Adipose tissue (tissue), 3 donors: ENCODE measurements around the gene MAP2K7. TPM values are rescaled to one million over a fixed set of nuclear protein-coding genes. Genes with fewer than 3 reads are reported as not detected.
"Not testable (repeated sequence)": the region's sequence is repeated elsewhere in the genome, so short reads cannot be mapped to it uniquely, and the experiment has no call there.

Source experiments
- H3K27ac ChIP-seq: one replicate; pipeline ENCODE4 v1.5.1; 2013; ENCODE audit warnings: low read depth, low read length
- WGBS, 3 donors: extraction: QIAGEN DNeasy Blood & Tissue Kit; methylation state at CpG; one replicate each; pipeline ENCODE4 v1.1.7; 2013; 5-methylcytosine and 5-hydroxymethylcytosine counted together
- polyA plus RNA-seq, 3 donors: library from polyadenylated mRNA; stranded (reverse); fragments of 200-250 nt; gene quantifications; one replicate each; pipeline ENCODE4 v1.2.3, GENCODE V29; 2013
- donor health status: healthy with polysubstance abuse.
- donor health status: Bipolar disorder and iron deficiency.
- donor health status: healthy.

The MAP2K7 gene
- polyA plus RNA-seq = 10 to 100 TPM; 15.3 to 33.0 (median 20.4) TPM

GRCh38 chr19:7903244-7904073 lies at the start of gene MAP2K7:
Gene MAP2K7, plus strand, starts transcription at chr19:7903877. Its CDS starts 68 bp downstream, at chr19:7903945.
- no peak within 1 kb of the TSS for H3K27ac ChIP-seq
- WGBS, 3 donors = 0% methylated on average over 69 to 89 of the region's 89 CpGs

- no peak overlapping the region for H3K27ac ChIP-seq
- 89 to 92% (median 90%) methylated on average over 25 to 26 of the region's 26 CpGs for WGBS, 3 donors
These were observed 48.1 kb upstream of the MAP2K7 start for GRCh38 chr19:7855426-7856108.

- 87 to 91% (median 90%) methylated on average over 15 to 16 of the region's 16 CpGs for WGBS, 3 donors
- no peak overlapping the region for H3K27ac ChIP-seq
These were observed 47.5 kb upstream of the MAP2K7 start for GRCh38 chr19:7856109-7856591.

DNA sequence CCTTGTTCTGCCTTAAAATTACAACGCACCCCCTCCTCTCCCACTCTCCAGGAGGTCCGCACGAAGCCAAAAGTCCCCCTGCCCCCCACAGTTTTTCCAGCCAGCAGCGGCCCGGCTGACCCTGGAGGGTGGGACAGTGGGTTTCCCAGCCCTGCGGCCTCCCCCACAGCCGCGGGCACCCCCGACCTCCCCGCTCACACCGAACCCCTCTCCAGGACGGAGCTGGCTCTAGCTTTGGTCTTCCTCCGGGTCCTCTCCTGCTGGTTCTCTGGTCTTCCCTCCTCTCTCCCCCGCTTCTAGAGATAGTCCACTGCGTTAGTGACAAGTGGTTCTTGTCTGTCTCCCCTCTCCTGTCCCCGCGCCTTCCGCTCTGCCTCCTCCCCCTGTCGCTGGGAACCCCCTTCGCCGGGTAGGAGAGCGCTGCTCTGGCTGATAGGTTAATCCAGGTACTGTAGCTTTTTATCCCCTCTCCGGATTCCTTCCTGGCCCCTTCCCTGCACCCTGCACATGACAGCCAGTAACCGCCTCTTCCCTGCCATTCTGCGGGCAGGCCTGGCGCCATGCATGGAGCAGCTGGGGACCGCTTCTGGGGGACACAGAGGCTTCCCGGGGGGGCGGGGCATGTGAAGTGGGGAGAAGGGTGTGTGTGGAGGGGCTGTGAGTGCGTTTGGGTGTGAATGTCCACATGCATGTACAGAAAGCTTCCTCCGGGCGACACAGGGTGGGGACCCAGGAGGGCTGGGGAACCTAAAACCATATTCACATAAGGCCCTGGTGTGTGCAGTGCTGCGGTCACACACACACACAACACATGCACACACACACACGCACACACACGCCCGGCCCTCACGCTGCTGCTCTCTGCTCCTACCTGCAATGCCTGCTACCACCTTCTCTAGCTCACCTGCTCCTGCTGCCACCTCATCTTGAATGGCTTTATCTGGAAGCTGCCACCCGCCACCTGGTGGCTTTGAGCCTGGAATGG lies 46.7 kb upstream of the MAP2K7 start:
- WGBS, 3 donors = 83 to 89% (median 88%) methylated on average over 38 of the region's 38 CpGs
- no peak overlapping the region for H3K27ac ChIP-seq

DNA sequence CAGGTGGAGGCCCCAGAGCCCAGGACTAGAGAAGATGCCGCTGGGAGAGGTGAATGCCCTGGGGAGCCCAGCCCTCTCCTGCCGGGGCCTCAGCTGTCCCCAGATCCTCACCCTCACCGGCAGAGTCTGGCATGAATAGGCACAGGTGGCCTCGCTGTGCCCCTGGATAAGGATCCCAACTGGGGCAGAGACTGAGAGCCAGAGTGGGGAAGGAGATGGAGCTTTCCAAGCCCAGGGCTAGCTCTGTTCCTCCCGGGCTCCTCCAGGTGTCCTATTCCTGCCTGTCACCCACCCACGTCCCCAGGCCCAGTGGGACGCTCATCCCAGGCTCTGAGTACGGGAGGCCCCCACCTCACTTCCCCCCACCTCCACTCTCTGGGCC lies 46.0 kb upstream of the MAP2K7 start:
- 81 to 87% (median 83%) methylated on average over 8 of the region's 8 CpGs for WGBS, 3 donors
- no peak overlapping the region for H3K27ac ChIP-seq

- 75 to 84% (median 79%) methylated on average over 21 to 29 of the region's 29 CpGs for WGBS, 3 donors
- no peak overlapping the region for H3K27ac ChIP-seq
These were observed 45.4 kb upstream of the MAP2K7 start for GRCh38 chr19:7858109-7858770.

GRCh38 chr19:7859087-7859486 lies 44.6 kb upstream of the MAP2K7 start:
- WGBS, 3 donors = 93 to 98% (median 95%) methylated on average over 8 of the region's 8 CpGs

DNA sequence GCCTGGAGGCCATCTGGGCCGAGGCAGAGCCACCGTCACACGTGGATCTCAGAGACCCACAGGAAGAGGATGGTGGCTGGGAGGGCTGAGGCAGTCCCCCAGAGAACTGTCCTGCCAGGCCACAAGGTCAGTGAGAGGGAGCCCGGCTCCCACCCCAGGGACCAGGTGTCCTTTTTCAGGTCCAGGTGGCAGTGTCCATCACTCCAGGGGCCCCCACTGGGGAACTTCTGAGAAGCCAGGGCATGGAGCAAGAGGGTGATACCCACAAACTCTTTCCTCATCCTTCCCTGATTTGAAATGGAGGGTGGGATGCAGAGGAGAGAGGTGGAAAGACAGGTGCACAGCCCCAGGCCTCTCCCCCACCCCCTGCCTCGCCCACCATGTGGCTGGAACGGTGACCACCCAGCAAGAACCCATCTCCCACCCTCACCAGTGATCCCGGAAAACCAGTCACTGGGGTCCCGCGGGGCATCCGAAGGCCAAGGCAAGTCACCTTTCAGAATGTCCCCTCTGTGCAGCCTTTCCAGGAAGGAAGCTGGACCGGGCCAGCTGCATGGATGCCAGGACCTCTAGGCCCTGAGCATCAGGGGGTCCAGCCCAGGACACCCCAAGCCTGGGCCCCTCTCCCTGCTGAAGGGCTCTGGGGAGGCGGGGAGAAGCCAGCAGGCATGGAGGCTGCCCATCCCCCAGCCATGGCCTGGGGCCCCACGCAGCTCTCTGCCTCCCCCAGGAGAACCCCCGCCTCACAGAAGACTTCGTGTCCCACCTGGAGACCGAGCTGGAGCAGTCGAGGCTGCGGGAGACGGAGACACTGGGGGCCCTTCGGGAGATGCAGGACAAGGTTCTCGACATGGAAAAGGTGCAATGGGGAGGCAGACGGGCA lies 43.6 kb upstream of the MAP2K7 start:
- H3K27ac ChIP-seq = no peak overlapping the region
- WGBS, 3 donors = 88 to 95% (median 91%) methylated on average over 22 of the region's 22 CpGs

More at GRCh38 chr19:7859087-7859486, 44.6 kb upstream of the MAP2K7 start:
- not testable (repeated sequence) for H3K27ac ChIP-seq

DNA sequence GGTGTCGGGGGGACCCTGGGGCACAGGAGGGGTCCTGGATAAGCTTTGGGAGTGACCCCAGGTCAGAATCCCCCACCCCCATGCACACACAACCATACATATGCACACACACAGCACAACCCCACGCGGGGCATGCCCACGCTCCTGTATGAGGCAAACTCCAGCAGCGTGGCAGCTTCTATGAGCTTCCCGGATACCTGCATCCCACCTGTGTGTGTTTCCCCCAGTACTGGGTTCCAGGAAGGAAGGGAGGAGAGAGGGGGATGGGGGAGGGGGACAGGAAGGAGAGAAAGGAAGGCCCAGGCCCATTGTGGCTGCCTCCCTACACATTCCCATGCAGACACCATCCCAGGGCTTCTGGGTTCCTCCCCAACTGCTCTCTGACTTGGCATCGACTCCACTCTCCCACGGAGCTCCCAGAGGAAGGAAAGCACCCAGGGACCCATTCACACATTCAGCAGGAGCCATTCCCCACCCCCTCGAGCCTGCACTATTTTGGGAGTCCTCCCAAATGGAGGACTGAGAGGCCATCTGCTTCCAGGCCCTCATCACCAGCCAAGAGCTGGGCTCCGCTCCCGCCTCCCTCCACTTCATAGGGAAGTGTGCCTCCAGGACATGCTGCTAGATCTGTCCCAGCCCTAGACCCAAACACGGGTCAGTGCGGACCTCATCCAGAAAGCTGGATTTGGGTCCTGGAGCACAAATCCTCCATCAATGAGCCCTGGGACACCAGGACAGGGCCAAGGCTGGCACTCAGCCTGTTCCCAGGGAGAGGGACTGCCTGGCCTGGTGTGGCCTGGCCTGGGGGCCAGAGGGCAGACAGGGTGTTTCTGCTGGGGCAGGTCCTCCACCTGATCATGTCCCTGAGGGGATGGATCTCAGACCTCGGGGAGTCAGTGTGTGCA lies 42.7 kb upstream of the MAP2K7 start:
- no peak overlapping the region for H3K27ac ChIP-seq
- WGBS, 3 donors = 75 to 85% (median 77%) methylated on average over 14 of the region's 14 CpGs

- WGBS, 3 donors = 33 to 52% (median 40%) methylated on average over 54 to 63 of the region's 63 CpGs
- H3K27ac ChIP-seq = no peak overlapping the region
These were observed 41.9 kb upstream of the MAP2K7 start for GRCh38 chr19:7861619-7862412.

- WGBS, 3 donors = 5 to 10% (median 10%) methylated on average over 8 to 56 of the region's 67 CpGs
- no peak overlapping the region for H3K27ac ChIP-seq
These were observed 41.2 kb upstream of the MAP2K7 start for GRCh38 chr19:7862413-7862951.

- H3K27ac ChIP-seq = no peak overlapping the region
- WGBS, 3 donors = 63 to 80% (median 72%) methylated on average over 72 to 83 of the region's 83 CpGs
These were observed 40.3 kb upstream of the MAP2K7 start for GRCh38 chr19:7863157-7863970.

GRCh38 chr19:7863971-7864689 lies 39.5 kb upstream of the MAP2K7 start:
- H3K27ac ChIP-seq = no peak overlapping the region
- 66 to 78% (median 72%) methylated on average over 21 of the region's 21 CpGs for WGBS, 3 donors

- WGBS, 3 donors = 54 to 65% (median 64%) methylated on average over 18 of the region's 18 CpGs
- H3K27ac ChIP-seq = no peak overlapping the region
These were observed 39.0 kb upstream of the MAP2K7 start for GRCh38 chr19:7864690-7865074.
